H1 (cell line): Measurements from ENCODE around the gene AK5. TPM values are rescaled to one million over a fixed set of nuclear protein-coding genes. Genes with fewer than 3 reads are reported as not detected.

Experiments
- CHD7 ChIP-seq: fragments of 300-600 bp; sonication (generic); IDR thresholded peaks from 2 replicates; pipeline ENCODE4 v1.7.1; 2012; ENCODE audit warnings: low read length, moderate library complexity, mild to moderate bottlenecking, inconsistent platforms; ENCODE audit not compliant: insufficient replicate concordance
- CREB1 ChIP-seq: IDR thresholded peaks from 2 replicates; pipeline ENCODE4 v1.6.1; 2012; ENCODE audit warnings: inconsistent platforms
- NRF1 ChIP-seq: IDR thresholded peaks from 2 replicates; pipeline ENCODE4 v1.6.1; 2011; ENCODE audit warnings: mild to moderate bottlenecking, low read depth, low read length, improper control_type of control experiment
- POLR2AphosphoS5 ChIP-seq: IDR thresholded peaks from 2 replicates; pipeline ENCODE4 v1.6.1; 2011; ENCODE audit warnings: low read depth, low read length
- RAD21 ChIP-seq, 2 experiments: IDR thresholded peaks in 1 of 2; conservative IDR thresholded peaks in 1 of 2; 2 replicates each; pipeline ENCODE4 v1.6.1; 2011; ENCODE audit warnings: low read depth in 2 of 2, low read length in 2 of 2, improper control_type of control experiment in 1 of 2, inconsistent platforms in 1 of 2, mild to moderate bottlenecking in 1 of 2, moderate library complexity in 1 of 2
- RXRA ChIP-seq: IDR thresholded peaks from 2 replicates; pipeline ENCODE4 v1.6.1; 2011; ENCODE audit warnings: low read depth, mild to moderate bottlenecking, low read length, moderate library complexity; ENCODE audit not compliant: insufficient read depth
- polyA plus RNA-seq, 7 experiments: library from polyadenylated mRNA; depleted of rRNA in 3 of 7; stranded (reverse) in 5 of 7; unstranded in 2 of 7; fragments of >200 nt in 5 of 7; fragments of 200-250 nt in 2 of 7; gene quantifications; 1 replicate in 5 of 7; 2 replicates in 1 of 7; 4 replicates in 1 of 7; pipeline versions ENCODE4 v1.2.1 to v1.2.3, GENCODE V29; 2011 to 2013; ENCODE audit warnings: missing spikeins in 2 of 7, mixed read lengths in 2 of 7
- total RNA-seq: library from RNA; stranded (reverse); fragmentation: NEBNext Ultra II Directional; extraction: Animal tissue kit (Norgen Biotek cat#: 25700); gene quantifications from 2 replicates; pipeline ENCODE4 v1.2.1, GENCODE V29; 2021

The AK5 gene
- total and polyA plus RNA-seq, 2 of the 8 experiments (the other 6 are each of a cell fraction or from before 2014, with no cell fraction given), result 2.0 to 7.1 TPM

GRCh38 chr1:77533660-77534305, 252.0 kb downstream of the AK5 start (continued):
- no peak for TF ChIP-seq CHD7
- TF ChIP-seq POLR2AphosphoS5, result no peak
- no peak for TF ChIP-seq RXRA
- no peak for TF ChIP-seq NRF1
- TF ChIP-seq CREB1, result no peak
- peak; percentile 80 to 85 for TF ChIP-seq RAD21 (IDR thresholded peaks at IDR 0.05 in 1 of 2, conservative IDR thresholded peaks at IDR 0.05 in 1 of 2; ENCODE audit: low read depth in 2 of 2, low read length in 2 of 2)
